A549 treated with CpdA at 1 μM for 4 hours (cell line): ENCODE results near the gene ZPLD1. TPM values are rescaled to one million over a fixed set of nuclear protein-coding genes. Genes with fewer than 3 reads are reported as not detected.

ENCODE experiments used
- total RNA-seq: library from RNA; stranded (reverse); fragments of 200-300 nt; extraction: Qiagen RNA extraction; gene quantifications from 5 replicates; pipeline ENCODE4 v1.2.3, GENCODE V29; 2022; ENCODE audit warnings: low read depth

The ZPLD1 gene
- total RNA-seq = 0.02 TPM in 1 of 5 replicates, not detected in the others

GRCh38 chr3:102434715-102435114 is at the start of gene ZPLD1:
Gene ZPLD1 (plus strand): TSS chr3:102435015. CDS start chr3:102438488, 3,473 bp downstream.

